HL-60 (cell line): Measurements from ENCODE around the gene IGFBP2.

Source experiments
- CTCF ChIP-seq: IDR thresholded peaks from one replicate; pipeline ENCODE4 v1.5.1; 2011; ENCODE audit warnings: low read length, control low read depth, inconsistent platforms; ENCODE audit not compliant: insufficient read depth
- GABPA ChIP-seq: IDR thresholded peaks from 2 replicates; pipeline ENCODE4 v1.6.1; 2012; ENCODE audit warnings: low read depth
- POLR2AphosphoS5 ChIP-seq: IDR thresholded peaks from 2 replicates; pipeline ENCODE4 v1.6.1; 2012; ENCODE audit warnings: low read depth

DNA sequence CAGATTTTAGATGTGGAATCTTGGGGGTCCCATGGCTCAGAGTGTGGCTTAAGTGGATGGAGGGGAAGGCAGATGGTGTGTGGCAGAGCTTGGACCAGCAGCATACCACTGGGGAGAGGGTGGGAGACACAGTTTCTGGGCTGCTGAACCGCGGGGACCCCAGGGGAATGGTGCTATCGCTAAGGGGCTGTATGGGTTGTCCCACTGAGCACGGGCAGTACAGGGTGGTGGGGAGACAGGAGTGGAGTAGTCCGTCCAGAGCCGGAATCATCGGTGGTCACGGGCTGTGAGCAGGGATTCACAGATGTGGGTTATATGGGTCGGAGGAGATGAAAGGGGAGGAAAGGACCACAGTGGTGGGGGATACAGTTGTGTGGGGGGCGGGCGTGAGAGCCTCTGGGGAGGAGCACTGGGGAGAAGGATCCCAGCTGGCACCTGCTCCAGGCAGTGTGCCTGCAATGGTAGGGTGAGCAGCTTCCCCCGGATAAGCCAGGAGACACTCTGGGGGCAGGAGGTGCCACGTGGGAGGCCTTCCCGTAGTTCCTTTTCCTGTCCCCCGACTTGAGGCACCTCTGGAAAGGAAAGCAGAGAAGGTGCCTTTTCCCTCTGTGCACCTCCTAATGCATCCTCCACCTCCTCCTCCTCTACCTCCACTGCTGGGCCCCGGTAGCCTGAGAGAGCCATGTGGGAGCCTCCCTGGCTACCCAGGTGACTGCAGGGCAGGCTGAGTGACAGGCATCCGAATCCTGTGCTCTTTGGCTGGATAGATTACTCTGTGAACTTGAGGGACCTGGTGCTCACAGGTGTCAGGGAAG is 37.3 kb downstream of the IGFBP2 start:
- TF ChIP-seq CTCF (no peak), POLR2AphosphoS5 (no peak), GABPA (no peak)
